Hepatocyte (in vitro differentiated cells): ENCODE results near the gene ARHGAP9. TPM values are rescaled to one million over a fixed set of nuclear protein-coding genes. Genes with fewer than 3 reads are reported as not detected.
"Not testable (repeated sequence)": the region's sequence is repeated elsewhere in the genome, so short reads cannot be mapped to it uniquely, and the experiment has no call there.

Experiments
- DNase-seq: peaks from one replicate; pipeline ENCODE4 v3.0.0-alpha.2; 2016; ENCODE audit warnings: low spot score
- H2AFZ ChIP-seq: fragments of 200-600 bp; sonication (generic); 2 replicates; pipeline ENCODE4 v1.6.0; 2016; ENCODE audit warnings: antibody characterized with exemption, mild to moderate bottlenecking
- H3K27ac ChIP-seq: fragments of 200-600 bp; sonication (generic); 2 replicates; pipeline ENCODE4 v1.5.1; 2016; ENCODE audit warnings: mild to moderate bottlenecking
- H3K27me3 ChIP-seq: fragments of 200-600 bp; sonication (generic); 2 replicates; pipeline ENCODE4 v1.6.1; 2016
- H3K36me3 ChIP-seq: fragments of 200-600 bp; sonication (generic); replicated peaks from 2 replicates; pipeline ENCODE4 v1.5.1; 2016; ENCODE audit warnings: low read depth; ENCODE audit not compliant: insufficient read depth
- H3K4me1 ChIP-seq: fragments of 200-600 bp; sonication (generic); 2 replicates; pipeline ENCODE4 v1.5.1; 2016; ENCODE audit warnings: mild to moderate bottlenecking, moderate library complexity; ENCODE audit not compliant: insufficient read depth
- H3K4me2 ChIP-seq: fragments of 200-600 bp; sonication (generic); 2 replicates; pipeline ENCODE4 v1.6.0; 2016
- H3K4me3 ChIP-seq: fragments of 200-600 bp; sonication (generic); 2 replicates; pipeline ENCODE4 v1.5.1; 2016; ENCODE audit warnings: mild to moderate bottlenecking
- H3K79me2 ChIP-seq: fragments of 200-600 bp; sonication (generic); 2 replicates; pipeline ENCODE4 v1.6.0; 2017; ENCODE audit warnings: mild to moderate bottlenecking
- H3K9me2 ChIP-seq: fragments of 200-600 bp; sonication (generic); replicated peaks from 2 replicates; pipeline ENCODE4 v1.6.0; 2017; ENCODE audit warnings: mild to moderate bottlenecking; ENCODE audit not compliant: insufficient read depth
- H3K9me3 ChIP-seq: fragments of 200-600 bp; sonication (generic); 2 replicates; pipeline ENCODE4 v1.5.1; 2016; ENCODE audit warnings: low read depth, mild to moderate bottlenecking
- H4K20me1 ChIP-seq: fragments of 200-600 bp; sonication (generic); 2 replicates; pipeline ENCODE4 v1.6.0; 2016; ENCODE audit warnings: mild to moderate bottlenecking; ENCODE audit not compliant: insufficient read depth, poor library complexity, severe bottlenecking
- CTCF ChIP-seq: fragments of 200-600 bp; sonication (generic); IDR thresholded peaks from 2 replicates; pipeline ENCODE4 v1.5.1; 2016; ENCODE audit warnings: antibody characterized with exemption, mild to moderate bottlenecking; ENCODE audit not compliant: poor library complexity
- EZH2 ChIP-seq: fragments of 200-600 bp; sonication (generic); IDR thresholded peaks from 2 replicates; pipeline ENCODE4 v1.6.1; 2016; ENCODE audit warnings: antibody characterized with exemption, mild to moderate bottlenecking, borderline replicate concordance
- EZH2phosphoT487 ChIP-seq: fragments of 200-600 bp; sonication (generic); IDR thresholded peaks from one replicate; pipeline ENCODE4 v1.6.1; 2018; ENCODE audit warnings: antibody characterized with exemption, mild to moderate bottlenecking, low read depth, moderate library complexity; ENCODE audit not compliant: unreplicated experiment, severe bottlenecking
- WGBS: methylation state at CpG from one replicate; pipeline ENCODE4 v1.1.6; 2016; ENCODE audit warnings: low lambda C conversion rate; ENCODE audit errors: missing lambda C conversion rate; 5-methylcytosine and 5-hydroxymethylcytosine counted together
- polyA plus RNA-seq: library from polyadenylated mRNA; unstranded; fragments of >200 nt; fragmentation: Nextera tagmentation; extraction: Ambion mirVana; gene quantifications from 2 replicates; pipeline ENCODE4 v1.2.1, GENCODE V29; 2016
- total RNA-seq: library from RNA; depleted of rRNA; stranded (reverse); fragments of >200 nt; gene quantifications from 2 replicates; pipeline ENCODE4 v1.2.3, GENCODE V29; 2014

ARHGAP9 gene
- total and polyA plus RNA-seq, 2 experiments from 2014 or later: 2.0 to 2.2 TPM

GRCh38 chr12:57514720-57515407 lies 35.2 kb upstream of the ARHGAP9 start:
- H4K20me1 ChIP-seq: peaks cover 32% of the 10 kb centered on the region

GRCh38 chr12:57514246-57514645 lies 34.6 kb upstream of the ARHGAP9 start:
- not testable (repeated sequence) for DNase-seq, H3K27me3 ChIP-seq, H2AFZ ChIP-seq, H3K27ac ChIP-seq, H3K4me1 ChIP-seq, H3K4me2 ChIP-seq, H3K4me3 ChIP-seq, H3K36me3 ChIP-seq, H3K9me3 ChIP-seq, H3K9me2 ChIP-seq
- WGBS: 97% methylated on average over 9 of the region's 9 CpGs
- Histone ChIP-seq H4K20me1 (peaks cover 26% of the 10 kb centered on the region), H3K79me2 (peaks cover 20% of the 10 kb centered on the region)

More at GRCh38 chr12:57514720-57515407, 35.2 kb upstream of the ARHGAP9 start:
- Histone ChIP-seq H3K36me3 (no peaks in the 10 kb centered on the region), H3K9me3 (no peaks in the 10 kb centered on the region), H3K79me2 (peaks cover 26% of the 10 kb centered on the region), H3K27ac (no peak overlapping the region), H3K4me1 (no peaks in the 10 kb centered on the region), H3K4me3 (no peak overlapping the region), H3K9me2 (no peaks in the 10 kb centered on the region), H3K27me3 (no peaks in the 10 kb centered on the region), H3K4me2 (no peak overlapping the region), H2AFZ (no peak overlapping the region)
- no peak for DNase-seq
- TF ChIP-seq EZH2 (no peak), CTCF (no peak), EZH2phosphoT487 (no peak)
- WGBS: 91% methylated on average over 9 of the region's 9 CpGs

- H3K36me3 ChIP-seq, H3K4me3 ChIP-seq, H3K4me1 ChIP-seq, H3K27me3 ChIP-seq, H3K9me2 ChIP-seq, H3K27ac ChIP-seq, H2AFZ ChIP-seq, H3K9me3 ChIP-seq, DNase-seq, H3K4me2 ChIP-seq: not testable (repeated sequence)
- Histone ChIP-seq H3K79me2 (peaks cover 14% of the 10 kb centered on the region), H4K20me1 (peaks cover 21% of the 10 kb centered on the region)
- 96% methylated on average over 6 of the region's 6 CpGs for WGBS
Measured at GRCh38 chr12:57513677-57514076, 34.0 kb upstream of the ARHGAP9 start.

GRCh38 chr12:57513266-57513665 lies 33.6 kb upstream of the ARHGAP9 start:
- TF ChIP-seq EZH2phosphoT487: no peak
- no peak for TF ChIP-seq EZH2
- no peak for TF ChIP-seq CTCF
- no peaks in the 10 kb centered on the region for H3K4me1 ChIP-seq
- no peaks in the 10 kb centered on the region for H3K27me3 ChIP-seq
- no peak for DNase-seq
- no peaks in the 10 kb centered on the region for H3K9me2 ChIP-seq
- no peaks in the 10 kb centered on the region for H3K36me3 ChIP-seq
- H3K4me2 ChIP-seq: no peak overlapping the region
- 94% methylated on average over 5 of the region's 5 CpGs for WGBS
- H3K4me3 ChIP-seq: no peak overlapping the region
- peaks cover 10% of the 10 kb centered on the region for H3K79me2 ChIP-seq
- H4K20me1 ChIP-seq: peaks cover 16% of the 10 kb centered on the region
- no peak overlapping the region for H2AFZ ChIP-seq
- H3K27ac ChIP-seq: no peak overlapping the region
- H3K9me3 ChIP-seq: no peaks in the 10 kb centered on the region
